B cell (primary cell): ENCODE results near the gene KIF21B. TPM values are rescaled to one million over a fixed set of nuclear protein-coding genes. Genes with fewer than 3 reads are reported as not detected.

Experiments used
- ATAC-seq: fragments of 200-7000 bp; cut with Tn5 transposase; one replicate; pipeline ENCODE4 v1.10.0; 2021; ENCODE audit warnings: low read depth, mild to moderate bottlenecking, moderate number of reproducible peaks, moderate library complexity
- CTCF ChIA-PET: fragments of 350-600 bp; sonication (Branson Sonifier 250); formaldehyde crosslinking; loops from one replicate; lab custom pipeline; 2021; ENCODE audit warnings: antibody characterized with exemption, inconsistent platforms; lab: Charles Lee
- POLR2A ChIA-PET: fragments of 350-600 bp; sonication (Branson Sonifier 250); formaldehyde crosslinking; loops from one replicate; lab custom pipeline; 2021; ENCODE audit warnings: antibody characterized with exemption; lab: Charles Lee
- DNase-seq: peaks from one replicate; pipeline ENCODE4 v3.0.0; 2013
- H2AFZ ChIP-seq: 2 replicates; pipeline ENCODE4 v1.6.1; 2012; ENCODE audit warnings: mild to moderate bottlenecking, low read depth, low read length; ENCODE audit not compliant: insufficient read depth, poor library complexity, severe bottlenecking
- H3K27ac ChIP-seq, 2 donors: 1 replicate in 1 of 2; 2 replicates in 1 of 2; pipeline ENCODE4 v1.5.1; 2012 to 2013; ENCODE audit warnings: low read length in 2 of 2, mild to moderate bottlenecking in 2 of 2, moderate library complexity in 1 of 2
- H3K27me3 ChIP-seq, 4 experiments: fragments of 200-600 bp in 1 of 4; sonication (generic) in 1 of 4; replicated peaks in 1 of 4; 1 replicate in 2 of 4; 2 replicates in 2 of 4; pipeline versions ENCODE4 v1.6.1 to v1.7.0; 2013 to 2016; ENCODE audit warnings: low read length in 3 of 4, mild to moderate bottlenecking in 2 of 4, mixed read lengths in 1 of 4, moderate library complexity in 1 of 4; ENCODE audit not compliant: insufficient read depth in 4 of 4, control insufficient read depth in 3 of 4; ENCODE audit errors: control extremely low read depth in 1 of 4
- H3K36me3 ChIP-seq, 2 experiments: replicated peaks in 1 of 2; 1 replicate in 1 of 2; 2 replicates in 1 of 2; pipeline versions ENCODE4 v1.6.1 to v1.7.1; 2013; ENCODE audit warnings: low read length in 1 of 2; ENCODE audit not compliant: insufficient read depth in 2 of 2, control insufficient read depth in 1 of 2; ENCODE audit errors: control extremely low read depth in 1 of 2, extremely low read depth in 1 of 2
- H3K4me1 ChIP-seq, 2 donors: fragments of 200-600 bp in 1 of 2; sonication (generic) in 1 of 2; 1 replicate in 1 of 2; 2 replicates in 1 of 2; pipeline versions ENCODE4 v1.5.1 to v1.6.1; 2013 to 2017; ENCODE audit warnings: low read length in 2 of 2; ENCODE audit not compliant: control insufficient read depth in 2 of 2, insufficient read depth in 2 of 2
- H3K4me2 ChIP-seq: replicated peaks from 2 replicates; pipeline ENCODE3; 2012; ENCODE audit warnings: mild to moderate bottlenecking, low read depth, low read length; ENCODE audit not compliant: poor library complexity, severe bottlenecking
- H3K4me3 ChIP-seq, 5 experiments: fragments of 200-600 bp in 1 of 5; sonication (generic) in 1 of 5; 1 replicate in 3 of 5; 2 replicates in 2 of 5; pipeline versions ENCODE4 v1.5.1 to v1.7.0; 2011 to 2016; ENCODE audit warnings: low read length in 4 of 5, mild to moderate bottlenecking in 4 of 5, low read depth in 2 of 5, control low read depth in 1 of 5, moderate library complexity in 1 of 5; ENCODE audit not compliant: insufficient read depth in 1 of 5; ENCODE audit errors: control extremely low read depth in 1 of 5, extremely low read depth in 1 of 5
- H3K79me2 ChIP-seq: fragments of 200-600 bp; sonication (generic); one replicate; pipeline ENCODE4 v1.6.0; 2016; ENCODE audit warnings: low read length; ENCODE audit not compliant: control insufficient read depth, insufficient read depth
- H3K9ac ChIP-seq: fragments of 200-600 bp; sonication (generic); 2 replicates; pipeline ENCODE4 v1.6.1; 2017; ENCODE audit warnings: mild to moderate bottlenecking, low read length, moderate library complexity
- H3K9me3 ChIP-seq, 3 donors: one replicate each; pipeline versions ENCODE4 v1.6.1 to v1.7.1; 2013; ENCODE audit warnings: low read length in 2 of 3; ENCODE audit not compliant: control insufficient read depth in 2 of 3, insufficient read depth in 1 of 3; ENCODE audit errors: control extremely low read depth in 1 of 3
- H4K20me1 ChIP-seq: 2 replicates; pipeline ENCODE4 v1.6.0; 2012; ENCODE audit warnings: mild to moderate bottlenecking, low read length; ENCODE audit not compliant: insufficient read depth, control insufficient read depth, poor library complexity, severe bottlenecking
- H3K27ac Mint-ChIP-seq: one replicate; pipeline ENCODE4 v1.8.0; 2021; ENCODE audit warnings: mixed read lengths
- H3K27me3 Mint-ChIP-seq: one replicate; pipeline ENCODE4 v1.8.0; 2021; ENCODE audit warnings: mixed read lengths
- H3K4me1 Mint-ChIP-seq: one replicate; pipeline ENCODE4 v1.8.0; 2021; ENCODE audit warnings: mixed read lengths
- H3K4me3 Mint-ChIP-seq: one replicate; pipeline ENCODE4 v1.8.0; 2021; ENCODE audit warnings: mixed read lengths
- H3K9me3 Mint-ChIP-seq: one replicate; pipeline ENCODE4 v1.8.0; 2022; ENCODE audit warnings: mixed read lengths; ENCODE audit not compliant: insufficient read depth
- EZH2 ChIP-seq: IDR thresholded peaks from 2 replicates; pipeline ENCODE4 v1.6.1; 2012; ENCODE audit warnings: borderline replicate concordance, low read depth, mild to moderate bottlenecking, moderate library complexity, low read length; ENCODE audit not compliant: insufficient read depth, poor library complexity, severe bottlenecking
- WGBS: methylation state at CpG from one replicate; pipeline ENCODE4 v1.1.5; 2013; ENCODE audit warnings: missing lambda C conversion rate; ENCODE audit not compliant: insufficient coverage; 5-methylcytosine and 5-hydroxymethylcytosine counted together
- intact Hi-C: fragments of 100-400 bp; cut with micrococcal nuclease; formaldehyde crosslinking; loops from one replicate; pipeline ENCODE4 v1.10.0; 2022
- polyA plus RNA-seq: library from polyadenylated mRNA; depleted of rRNA; stranded (reverse); fragments of >200 nt; gene quantifications from 2 replicates; pipeline ENCODE4 v1.2.3, GENCODE V29; 2012
- total RNA-seq, 2 donors: library from RNA; stranded (reverse); fragments of 120-200 nt in 1 of 2; gene quantifications; 1 replicate in 1 of 2; 2 replicates in 1 of 2; pipeline versions ENCODE4 v1.2.3 to v1.2.4, GENCODE V29; 2013 to 2022
- TF ChIP-seq, protein P1 (sequence below): fragments of 200-600 bp; IDR thresholded peaks from one replicate; pipeline ENCODE4 v1.8.0; 2022; ENCODE audit warnings: antibody characterized with exemption, mild to moderate bottlenecking

KIF21B gene
- total and polyA plus RNA-seq, 2 donors (not counting 1 experiment from before 2014, with no cell fraction given): 41.1 to 41.6 TPM

DNA sequence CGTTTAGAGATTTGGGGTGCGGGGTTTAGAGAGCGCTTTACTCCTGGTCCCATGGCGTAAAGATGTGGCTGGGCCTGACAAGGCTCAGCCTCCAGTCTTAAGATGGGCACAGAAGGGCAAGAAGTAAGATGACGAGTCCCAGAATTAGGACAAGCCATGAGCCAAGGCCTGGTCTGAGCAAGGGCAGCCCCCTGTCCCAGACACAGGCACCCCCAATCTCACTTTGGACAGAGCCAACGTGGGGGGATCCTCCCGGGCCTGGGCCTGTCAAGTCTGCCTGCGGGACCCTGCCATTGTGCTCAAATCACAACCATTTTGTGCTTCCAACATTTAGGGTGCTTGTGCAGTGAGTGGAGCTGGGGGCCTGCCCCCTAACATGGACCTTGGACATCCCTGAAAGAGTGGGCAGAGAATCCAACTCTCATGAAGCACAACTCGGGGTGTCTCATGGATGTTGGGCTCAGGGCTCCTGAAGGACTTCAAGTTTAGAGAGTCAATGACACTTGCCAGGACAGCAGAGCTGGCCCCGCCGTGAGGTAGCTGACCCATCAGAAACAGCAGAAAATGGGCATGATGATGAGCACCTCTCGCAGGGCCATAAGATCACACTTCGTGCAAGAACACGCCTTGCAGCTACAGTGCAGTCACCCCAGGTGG, 52.6 kb downstream of the KIF21B start:
- Mint-ChIP-seq H3K4me1 (peaks cover 11% of the 10 kb centered on the region), H3K4me3 (no peak overlapping the region), H3K27me3 (no peaks in the 10 kb centered on the region), H3K27ac (peak overlapping the region; percentile 41), H3K9me3 (no peaks in the 10 kb centered on the region)
- intact Hi-C loops: loop anchor here (2.0 kb wide), 1 partner anchor 252 kb away; no protein-coding TSS in a partner anchor
- ATAC-seq: no peak
- Histone ChIP-seq H3K27ac (no peak overlapping the region), H3K4me2 (no peak overlapping the region), H3K9me3 (no peaks in the 10 kb centered on the region), H3K27me3 (no peaks in the 10 kb centered on the region), H4K20me1 (peaks cover 19% of the 10 kb centered on the region), H3K79me2 (no peaks in the 10 kb centered on the region), H2AFZ (no peak overlapping the region), H3K4me1 (no peaks in the 10 kb centered on the region), H3K4me3 (no peak overlapping the region), H3K36me3 (peaks cover 0 to 38% of the 10 kb centered on the region in 2 experiments), H3K9ac (no peak overlapping the region)
- CTCF ChIA-PET: interaction anchor here (0.8 to 8.0 kb wide), 27 partner anchors 11 to 412 kb away, joined by 3 to 303 read pairs (median 5); no protein-coding TSS in a partner anchor
- POLR2A ChIA-PET: no interaction called here
- no peak for DNase-seq
- WGBS: 92% methylated on average over 14 of the region's 14 CpGs
- TF ChIP-seq EZH2: no peak
- TF ChIP-seq, protein P1, sequence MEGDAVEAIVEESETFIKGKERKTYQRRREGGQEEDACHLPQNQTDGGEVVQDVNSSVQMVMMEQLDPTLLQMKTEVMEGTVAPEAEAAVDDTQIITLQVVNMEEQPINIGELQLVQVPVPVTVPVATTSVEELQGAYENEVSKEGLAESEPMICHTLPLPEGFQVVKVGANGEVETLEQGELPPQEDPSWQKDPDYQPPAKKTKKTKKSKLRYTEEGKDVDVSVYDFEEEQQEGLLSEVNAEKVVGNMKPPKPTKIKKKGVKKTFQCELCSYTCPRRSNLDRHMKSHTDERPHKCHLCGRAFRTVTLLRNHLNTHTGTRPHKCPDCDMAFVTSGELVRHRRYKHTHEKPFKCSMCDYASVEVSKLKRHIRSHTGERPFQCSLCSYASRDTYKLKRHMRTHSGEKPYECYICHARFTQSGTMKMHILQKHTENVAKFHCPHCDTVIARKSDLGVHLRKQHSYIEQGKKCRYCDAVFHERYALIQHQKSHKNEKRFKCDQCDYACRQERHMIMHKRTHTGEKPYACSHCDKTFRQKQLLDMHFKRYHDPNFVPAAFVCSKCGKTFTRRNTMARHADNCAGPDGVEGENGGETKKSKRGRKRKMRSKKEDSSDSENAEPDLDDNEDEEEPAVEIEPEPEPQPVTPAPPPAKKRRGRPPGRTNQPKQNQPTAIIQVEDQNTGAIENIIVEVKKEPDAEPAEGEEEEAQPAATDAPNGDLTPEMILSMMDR: no peak
